ENCODE results near the gene SERINC5.
"Not testable (repeated sequence)": the region's sequence is repeated elsewhere in the genome, so short reads cannot be mapped to it uniquely, and the experiment has no call there.

Gene SERINC5

DNA sequence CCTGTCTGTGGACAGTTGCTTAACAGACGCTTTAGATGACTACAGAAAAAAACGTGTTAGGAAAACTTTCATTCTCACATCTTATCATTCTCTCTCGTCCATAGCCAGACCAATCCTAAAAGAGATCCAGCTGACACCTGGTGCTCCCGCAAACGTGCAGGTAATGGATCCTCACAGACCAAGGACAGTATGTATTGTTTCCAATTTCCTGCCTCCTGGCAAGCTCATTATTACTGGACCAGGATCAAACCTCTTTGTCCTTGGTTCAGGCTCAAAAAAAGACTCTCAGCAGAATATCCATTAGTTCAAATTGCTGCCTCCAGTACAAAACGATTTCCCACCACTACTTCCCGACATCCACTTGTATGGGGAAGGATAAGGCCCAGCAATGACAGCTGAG lies 62.4 kb downstream of the SERINC5 start:
- no peak for DNase-seq

DNA sequence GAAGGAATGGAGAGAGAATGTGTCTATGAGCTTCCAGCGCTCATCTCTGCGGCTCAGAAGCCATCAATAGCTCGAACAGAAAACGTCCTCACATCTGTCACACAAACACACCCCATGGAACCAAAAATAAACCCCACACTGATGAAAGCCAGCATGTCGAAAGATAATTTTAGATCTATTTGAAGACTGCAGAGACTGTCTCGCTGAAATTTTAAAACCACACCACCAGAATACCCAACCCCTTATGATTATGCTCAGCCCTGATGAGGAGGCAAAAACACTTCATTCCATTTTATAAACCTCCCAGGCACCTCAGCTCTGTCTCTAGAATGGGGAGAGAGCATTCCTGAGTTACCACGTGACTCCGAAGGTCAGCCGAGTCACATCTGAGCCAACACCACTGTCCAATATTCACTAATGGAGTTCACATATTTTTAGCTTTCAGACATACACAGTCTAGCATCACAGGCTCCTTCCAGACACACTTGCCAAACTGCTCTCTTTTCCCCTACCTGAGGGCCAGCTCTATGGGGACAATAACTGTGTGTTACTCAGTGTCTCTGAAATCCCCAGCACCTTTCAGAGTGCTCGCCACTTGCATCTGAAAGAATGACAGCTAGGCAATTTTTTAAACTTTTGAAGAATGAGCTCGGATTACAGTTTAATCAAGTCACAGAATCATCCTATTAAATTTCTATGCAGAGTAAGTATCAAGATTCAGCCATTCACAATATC lies 63.2 kb downstream of the SERINC5 start:
- DNase-seq = no peak

DNA sequence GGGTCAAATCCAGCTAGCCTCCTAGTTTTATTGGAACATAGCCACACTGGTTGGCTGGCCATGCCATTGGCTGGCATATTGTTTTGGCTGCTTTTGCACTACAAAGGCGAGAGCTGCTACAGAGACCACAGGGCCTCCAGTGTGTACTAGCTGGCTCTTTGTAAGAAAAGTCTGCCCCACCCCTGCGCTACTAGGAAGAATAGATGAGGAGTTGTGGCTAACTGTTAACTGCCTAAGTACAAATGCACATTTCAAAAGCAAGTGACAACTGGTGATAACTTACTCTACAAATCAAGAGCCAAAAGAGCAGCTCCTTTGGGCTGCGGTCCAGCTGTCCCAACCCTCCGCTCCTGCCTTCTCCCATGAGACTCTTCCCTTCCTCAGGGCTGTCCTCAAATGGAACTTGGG lies 63.9 kb downstream of the SERINC5 start:
- DNase-seq = peak in 2 of 4 experiments; percentile 5 to 16

DNA sequence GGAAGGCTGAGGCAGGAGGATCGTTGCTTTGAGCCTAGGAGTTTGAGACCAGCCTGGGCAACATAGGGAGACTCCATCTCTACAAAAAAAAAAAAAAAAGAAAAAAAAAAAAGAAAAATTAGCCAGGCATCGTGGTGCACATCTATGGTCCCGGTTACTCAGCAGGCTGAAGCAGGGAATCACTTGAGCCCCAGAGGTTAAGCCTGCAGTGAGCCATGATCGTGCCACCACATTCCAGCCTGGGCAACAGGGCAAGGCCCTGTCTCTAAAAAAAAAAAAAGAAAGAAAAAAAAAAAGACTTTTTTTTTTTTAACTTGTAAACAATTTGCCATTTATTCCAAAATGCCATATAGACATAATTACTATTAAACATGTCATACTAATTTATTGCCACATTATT lies 64.5 kb downstream of the SERINC5 start:
- DNase-seq = no peak

DNA sequence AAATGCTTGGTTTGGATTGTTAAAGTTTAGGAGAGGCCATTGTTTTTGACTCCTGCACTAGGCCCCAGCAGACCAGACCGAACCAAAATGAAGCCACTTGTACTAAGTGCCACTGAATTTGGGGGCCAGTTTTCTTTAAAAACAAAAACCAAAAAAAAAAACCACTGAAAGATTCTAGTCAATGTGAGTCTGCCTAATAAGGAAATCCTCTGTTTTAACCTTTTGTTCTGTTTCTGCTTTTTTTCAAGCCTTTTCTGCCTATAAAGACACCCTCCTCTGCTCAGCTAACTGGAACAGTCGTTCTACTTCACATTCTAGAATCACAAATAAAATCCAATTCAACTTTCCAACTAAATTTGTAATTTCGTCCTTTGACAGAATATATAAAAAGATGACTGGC lies 64.9 kb downstream of the SERINC5 start:
- no peak for DNase-seq

DNA sequence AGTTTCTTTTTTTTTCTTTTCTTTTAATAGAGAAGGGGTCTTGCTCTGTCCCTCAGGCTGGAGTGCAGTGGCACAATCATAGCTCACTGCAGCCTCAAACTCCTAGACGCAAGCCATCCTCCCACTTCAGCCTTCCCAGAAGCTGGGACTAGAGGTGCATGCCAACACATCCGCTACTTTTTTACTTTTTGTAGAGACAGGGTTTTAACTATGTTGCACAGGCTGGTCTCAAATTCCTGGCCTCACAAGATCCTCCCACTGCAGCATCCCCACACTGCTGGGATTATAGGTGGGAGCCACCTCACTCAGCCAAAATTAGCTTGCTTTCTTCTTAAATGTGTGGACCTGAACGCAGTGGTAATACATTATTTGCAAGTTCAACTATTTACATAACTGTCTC lies 66.1 kb downstream of the SERINC5 start:
- no peak for DNase-seq

DNA sequence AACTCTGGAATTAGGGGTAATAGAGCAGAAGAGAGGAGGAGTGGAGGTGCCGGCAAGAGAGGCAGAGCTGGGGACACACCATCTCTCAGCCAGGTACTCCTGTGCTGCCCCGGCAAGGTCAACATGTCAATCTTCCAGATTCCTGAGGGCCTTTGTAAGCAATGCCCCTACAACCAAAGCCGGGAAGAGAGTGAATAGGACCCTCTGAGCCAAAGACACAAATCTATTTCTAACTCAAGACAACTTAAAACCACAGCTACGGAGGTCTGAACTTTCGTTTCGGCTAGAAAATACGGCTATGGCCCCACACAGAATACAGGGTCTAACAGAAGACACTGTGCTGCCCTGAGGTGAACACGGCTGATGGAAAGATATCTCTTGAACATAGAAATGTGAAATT lies 66.6 kb downstream of the SERINC5 start:
- no peak for DNase-seq

DNA sequence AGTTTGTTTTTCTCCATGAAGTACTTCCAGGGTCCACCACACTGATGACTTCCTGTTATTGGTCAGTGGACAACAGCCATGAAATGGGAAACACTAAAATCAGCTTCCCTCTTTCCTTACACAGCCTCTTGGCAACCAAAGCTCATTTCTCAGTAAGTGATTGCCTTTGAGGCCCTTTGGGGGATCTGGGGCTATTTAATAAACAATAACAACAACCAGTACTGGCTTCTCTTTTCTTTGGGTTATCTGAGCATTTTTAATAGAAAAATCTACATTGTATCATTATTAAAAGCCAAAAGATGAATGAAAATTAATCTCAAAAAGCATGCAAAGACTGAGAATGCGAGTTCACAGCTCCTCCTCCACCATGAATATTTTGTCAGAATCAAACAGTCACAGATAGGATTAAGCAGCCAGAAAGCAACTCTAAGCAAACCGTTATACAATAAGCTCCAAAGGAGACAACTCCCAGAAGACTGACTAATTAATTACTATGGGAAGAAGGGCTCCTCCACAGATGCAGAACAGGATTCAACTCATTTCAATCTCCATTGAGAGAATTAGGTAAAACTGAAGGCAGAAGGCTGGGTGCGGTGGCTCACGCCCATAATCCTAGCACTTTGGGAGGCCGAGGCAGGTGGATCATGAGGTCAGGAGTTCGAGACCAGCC lies 68.3 kb downstream of the SERINC5 start:
- DNase-seq = no peak

DNA sequence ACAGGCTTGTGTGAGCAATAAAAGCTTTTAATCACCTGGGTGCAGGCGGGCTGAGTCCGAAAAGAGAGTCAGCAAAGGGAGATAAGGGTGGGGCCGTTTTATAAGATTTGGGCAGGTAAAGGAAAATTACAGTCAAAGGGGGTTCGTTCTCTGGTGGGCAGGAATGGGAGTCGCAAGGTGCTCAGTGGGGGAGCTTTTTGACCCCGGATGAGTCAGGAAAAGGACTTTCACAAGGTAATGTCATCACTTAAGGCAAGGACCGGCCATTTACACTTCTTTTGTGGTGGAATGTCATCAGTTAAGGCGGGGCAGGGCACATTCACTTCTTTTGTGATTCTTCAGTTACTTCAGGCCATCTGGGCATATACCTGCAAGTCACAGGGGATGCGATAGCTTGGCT lies 70.3 kb downstream of the SERINC5 start:
- DNase-seq = not testable (repeated sequence)

DNA sequence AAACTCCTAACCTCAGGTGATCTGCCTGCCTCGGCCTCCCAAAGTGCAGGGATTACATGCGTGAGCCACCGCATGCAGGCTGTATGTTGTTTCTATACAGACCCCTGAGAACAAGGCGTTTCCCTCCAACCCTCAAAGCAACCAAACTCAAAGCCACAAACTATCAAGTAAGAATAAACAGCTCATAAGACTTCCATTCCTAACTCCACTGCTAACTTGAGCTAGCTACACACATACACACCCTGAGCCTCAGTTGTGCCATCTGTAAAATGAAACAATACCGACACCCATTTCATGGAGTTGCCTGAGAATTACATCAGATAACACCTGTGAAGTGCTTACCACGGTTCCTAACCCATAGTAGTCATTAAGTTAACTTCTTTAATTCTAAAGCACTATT lies 70.8 kb downstream of the SERINC5 start:
- DNase-seq = no peak

DNA sequence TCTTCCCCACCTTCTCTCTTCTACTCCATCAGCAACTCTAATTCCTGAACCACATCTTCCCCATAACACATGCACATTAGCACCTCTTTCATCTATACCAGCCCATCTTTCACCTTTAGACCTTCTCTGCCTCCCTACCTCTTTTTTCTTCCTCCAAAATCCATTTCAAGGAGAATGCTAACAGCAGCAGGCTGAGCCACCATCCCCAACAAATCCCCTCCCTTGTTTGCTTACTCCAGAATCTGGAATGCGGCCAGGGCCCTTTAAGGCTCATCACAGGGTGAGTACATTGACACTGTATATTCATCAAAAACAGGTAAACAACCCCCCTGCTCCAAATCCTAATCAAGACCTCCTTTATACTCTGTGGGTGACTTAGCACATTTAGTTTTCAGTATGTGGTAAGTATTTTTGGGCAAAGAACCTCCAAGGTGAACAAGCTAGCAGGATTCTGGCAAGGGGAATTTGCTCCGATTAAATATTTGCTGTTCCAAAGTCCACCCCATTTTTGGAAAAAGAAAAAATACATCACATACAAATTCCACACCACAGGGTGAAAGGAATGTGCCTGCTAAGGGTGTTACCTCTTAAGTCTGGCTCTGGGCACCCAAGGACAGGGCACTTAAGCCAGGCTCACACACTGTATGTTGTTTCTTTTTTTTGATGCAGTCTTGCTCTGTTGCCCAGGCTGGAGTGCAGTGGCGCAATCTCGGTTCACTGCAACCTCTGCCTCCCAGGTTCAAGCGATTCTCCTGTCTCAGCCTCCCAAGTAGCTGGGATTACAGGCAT lies 71.4 kb downstream of the SERINC5 start:
- no peak for DNase-seq

DNA sequence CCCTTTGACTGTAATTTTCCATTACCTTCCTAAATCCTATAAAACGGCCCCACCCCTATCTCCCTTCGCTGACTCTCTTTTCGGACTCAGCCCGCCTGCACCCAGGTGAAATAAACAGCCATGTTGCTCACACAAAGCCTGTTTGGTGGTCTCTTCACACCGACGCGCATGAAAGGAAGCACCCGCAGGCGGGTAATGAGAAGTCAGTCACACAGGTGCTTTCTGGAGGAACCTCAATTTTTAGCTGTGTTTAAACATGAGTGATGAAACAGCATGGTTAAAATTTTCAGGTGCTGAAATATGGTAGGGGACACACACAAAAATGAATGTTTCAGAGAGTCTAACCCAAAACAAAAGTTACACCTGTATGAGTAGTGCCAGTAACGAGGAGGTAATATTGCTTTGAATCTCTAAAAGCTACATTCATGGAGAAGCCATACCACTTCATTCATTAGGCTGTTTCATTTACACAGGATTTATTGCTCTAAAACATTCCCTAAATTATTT lies 72.1 kb downstream of the SERINC5 start:
- not testable (repeated sequence) for DNase-seq

DNA sequence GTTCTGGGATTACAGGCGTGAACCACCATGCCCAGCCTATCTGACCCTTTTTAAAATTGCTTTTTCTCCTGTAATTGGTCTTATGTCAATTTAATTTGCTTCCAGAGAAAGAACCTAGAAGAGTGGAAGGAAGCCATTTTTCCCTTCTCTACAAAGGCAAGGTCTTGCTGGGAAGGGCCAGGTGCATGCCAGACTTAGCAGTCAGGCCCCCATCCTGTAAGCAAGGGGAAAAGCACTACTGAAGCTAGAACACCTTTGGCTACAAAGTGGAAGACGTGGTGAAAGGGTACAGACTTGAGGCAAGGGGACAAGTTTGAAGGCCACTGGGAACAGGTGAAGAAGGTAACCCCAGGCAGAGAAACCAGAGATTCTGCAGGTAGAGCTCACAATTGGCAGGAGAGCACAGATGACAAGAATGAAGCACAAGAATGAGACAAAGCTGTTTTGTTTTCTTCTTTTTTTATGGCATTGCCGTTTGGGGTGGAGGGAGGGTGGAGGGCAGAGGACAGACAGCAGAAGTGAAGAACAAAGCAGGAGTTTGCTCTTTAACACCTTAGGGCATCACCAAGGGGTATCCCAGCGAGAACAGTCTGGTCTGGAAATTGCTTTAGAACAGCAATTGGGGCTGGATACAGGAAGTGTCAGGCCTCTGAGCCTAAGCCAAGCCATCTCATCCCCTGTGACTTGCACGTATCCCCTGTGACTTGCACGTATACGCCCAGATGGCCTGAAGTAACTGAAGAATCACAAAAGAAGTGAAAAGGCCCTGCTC lies 72.9 kb downstream of the SERINC5 start:
- DNase-seq = no peak

DNA sequence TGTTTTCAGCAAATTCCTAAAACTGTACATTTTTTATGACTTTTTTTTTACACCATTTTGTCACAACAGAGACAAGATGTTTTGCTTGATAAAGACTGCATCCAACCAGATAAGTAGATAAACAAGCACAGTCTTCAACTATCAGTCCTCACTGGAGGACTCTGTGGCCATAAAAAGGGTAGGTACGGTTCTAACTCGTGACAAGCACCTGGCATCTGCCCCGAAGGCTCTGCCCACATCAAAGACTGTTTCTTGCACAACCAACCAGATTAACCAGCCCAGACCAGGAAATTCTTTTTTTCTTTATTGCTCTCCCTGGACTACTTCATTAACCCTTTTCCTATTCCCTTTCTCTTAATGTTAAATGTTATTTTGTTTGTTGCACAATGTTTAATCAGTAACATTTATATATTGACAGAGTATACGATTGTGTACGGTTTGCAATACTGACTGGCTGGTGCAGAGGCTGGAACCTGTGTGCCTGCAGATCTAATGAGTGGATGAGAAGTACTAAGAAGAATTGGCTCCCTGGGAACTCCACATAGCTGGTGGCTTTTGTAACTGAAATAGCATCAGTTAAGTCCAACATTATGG lies 74.1 kb downstream of the SERINC5 start:
- DNase-seq = peak in 2 of 4 experiments; percentile 5 to 7

DNA sequence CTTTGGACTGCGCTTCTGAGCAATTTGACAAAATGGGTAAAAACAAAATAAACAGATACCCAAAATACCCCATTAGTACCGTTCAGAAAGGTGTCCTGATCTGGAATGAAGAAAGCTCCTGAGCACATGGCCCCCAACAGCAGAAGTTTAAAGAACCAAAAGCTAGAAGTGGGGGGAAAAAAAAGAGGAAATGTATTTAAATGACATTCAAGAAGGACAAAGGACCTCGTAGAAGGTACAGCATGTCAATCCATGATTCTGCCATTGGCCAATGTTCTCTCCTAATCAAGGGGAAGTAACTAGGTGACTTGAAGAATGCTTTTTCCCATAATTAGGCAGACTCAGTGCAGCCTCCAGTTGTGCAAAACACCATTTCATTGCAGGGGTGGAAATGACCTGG lies 78.6 kb downstream of the SERINC5 start:
- DNase-seq = no peak

DNA sequence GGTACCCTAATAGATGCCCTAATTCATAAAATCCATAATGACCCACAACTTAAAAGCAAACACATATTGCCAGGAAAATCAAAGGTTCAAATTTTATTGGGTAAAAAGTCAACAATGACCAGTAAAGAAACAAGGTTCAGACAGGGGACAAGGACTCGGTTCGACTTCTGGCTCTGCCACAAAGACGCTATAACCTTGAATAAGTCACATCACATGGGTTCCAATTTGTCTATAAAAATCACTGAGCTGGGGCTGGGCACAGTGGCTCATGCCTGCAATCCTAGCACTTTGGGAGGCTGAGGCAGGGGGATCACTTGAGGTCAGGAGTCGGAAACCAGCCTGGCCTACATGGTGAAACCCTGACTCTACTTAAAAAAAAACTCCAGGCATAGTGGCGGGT lies 80.5 kb downstream of the SERINC5 start:
- DNase-seq = no peak

DNA sequence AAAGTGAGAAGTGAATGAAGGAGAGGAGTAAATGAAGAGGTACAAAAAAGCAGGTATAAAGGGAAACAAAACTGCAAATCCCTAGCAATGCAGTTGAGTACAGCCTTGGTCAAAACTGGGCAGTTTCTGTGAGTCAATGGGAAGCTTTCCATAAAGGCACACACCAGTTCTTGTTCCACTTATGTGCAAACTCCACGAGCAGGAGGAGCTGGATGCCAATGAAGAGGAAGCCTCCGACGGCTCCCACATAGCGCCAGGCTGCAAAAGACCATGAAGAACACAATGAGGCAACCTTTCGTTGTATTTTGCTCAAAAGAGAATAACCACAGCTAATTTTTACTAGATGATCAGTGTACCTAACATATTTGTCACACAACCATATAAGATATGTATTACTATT lies 81.1 kb downstream of the SERINC5 start:
- DNase-seq = no peak

DNA sequence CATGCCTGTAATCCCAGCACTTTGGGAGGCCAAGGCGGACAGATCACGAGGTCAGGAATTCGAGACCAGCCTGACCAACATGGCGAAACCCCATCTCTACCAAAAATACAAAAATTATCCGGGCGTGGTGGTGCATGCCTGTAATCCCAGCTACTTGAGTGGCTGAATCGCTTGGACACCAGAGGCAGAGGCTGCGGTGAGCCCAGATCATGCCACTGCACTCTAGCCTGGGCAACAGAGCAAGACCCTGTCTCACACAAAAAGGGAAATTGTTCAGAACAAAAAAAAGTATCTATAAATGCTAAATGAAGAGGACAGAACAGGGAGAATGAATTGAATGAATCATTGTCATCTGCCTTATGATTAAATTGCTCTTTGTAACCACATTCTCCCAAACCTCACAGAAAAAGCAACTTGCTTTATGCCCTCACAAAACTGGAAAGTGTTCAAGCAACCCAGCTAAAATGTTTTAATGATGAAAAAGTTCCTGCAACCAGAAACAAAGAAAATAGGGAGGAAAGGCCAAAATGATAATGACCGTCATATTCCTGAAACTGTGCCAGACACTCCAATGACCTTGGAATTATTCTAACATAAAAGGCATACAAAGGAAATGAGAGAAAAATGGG lies 83.7 kb downstream of the SERINC5 start:
- DNase-seq = no peak

DNA sequence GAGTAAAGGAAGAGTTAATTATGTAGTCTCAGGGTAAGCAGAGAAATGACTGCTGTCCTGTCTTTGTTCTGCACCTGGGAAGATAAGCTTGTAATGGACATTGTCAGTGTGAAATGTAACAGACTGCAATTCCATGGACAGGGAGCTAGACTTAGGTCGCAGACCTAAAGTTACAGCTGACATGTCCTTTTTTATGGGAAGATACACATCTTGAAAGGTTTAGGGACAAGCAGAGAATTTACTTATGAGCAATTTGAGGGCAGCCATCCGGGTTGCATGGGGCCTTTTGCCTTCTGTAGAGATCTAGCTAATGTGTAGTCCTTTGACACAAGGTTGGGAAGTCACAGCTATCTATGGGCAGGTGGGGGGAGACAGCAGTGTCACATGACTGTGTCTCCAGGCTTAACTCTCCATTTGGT lies 85.7 kb downstream of the SERINC5 start:
- DNase-seq = no peak

DNA sequence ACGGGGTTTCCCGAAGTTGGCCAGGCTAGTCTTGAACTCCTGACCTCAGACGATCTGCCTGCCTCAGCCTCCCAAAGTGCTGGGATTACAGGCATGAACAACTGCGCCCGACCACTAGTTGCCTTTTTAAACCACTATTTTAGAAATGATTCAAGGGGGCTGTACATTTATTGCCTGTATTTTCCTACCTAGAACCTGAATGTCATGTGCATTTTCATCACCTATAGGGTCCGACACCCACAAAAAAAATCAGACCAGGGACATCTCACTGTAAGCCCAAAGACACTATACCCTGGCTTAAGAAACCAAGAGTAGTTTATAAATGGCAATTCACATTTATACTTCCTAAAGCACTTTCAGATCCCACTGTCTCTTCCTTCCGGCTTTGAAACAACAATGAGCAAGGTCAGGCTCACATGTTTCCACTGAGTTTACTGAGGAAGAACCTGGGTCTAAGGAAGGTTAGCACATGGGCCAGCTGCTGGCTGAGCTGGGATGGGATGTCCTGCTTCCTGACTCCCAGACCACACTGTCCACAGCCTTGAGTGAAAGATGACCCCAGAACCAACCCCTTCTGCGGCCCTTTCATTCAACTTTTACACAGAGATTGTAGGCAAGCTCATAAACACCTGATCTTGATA lies 87.3 kb downstream of the SERINC5 start:
- no peak for DNase-seq

DNA sequence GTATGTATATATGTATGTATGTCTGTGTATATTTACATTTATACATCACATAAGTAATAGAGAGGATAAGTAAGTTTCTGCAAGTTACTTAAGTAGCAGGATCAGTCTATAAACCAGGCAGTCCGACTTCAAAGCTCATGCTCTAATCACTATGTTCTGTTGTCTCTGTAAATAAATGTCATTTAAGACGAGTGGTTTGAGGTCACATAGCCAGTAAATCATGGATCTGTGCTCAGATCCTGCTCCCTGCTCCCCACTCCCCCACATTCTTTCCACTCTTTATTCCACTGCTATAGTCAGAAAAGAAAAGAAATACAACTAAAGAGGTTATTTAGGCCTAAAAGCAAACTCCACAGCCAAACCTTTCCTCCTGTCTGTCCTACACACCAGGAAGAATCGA lies 90.4 kb downstream of the SERINC5 start:
- DNase-seq = no peak
